ENCODE measurements around the gene ZBTB8B. TPM values are rescaled to one million over a fixed set of nuclear protein-coding genes. Genes with fewer than 3 reads are reported as not detected.

The ZBTB8B gene
- polyA plus RNA-seq, 1 of the 3 experiments (the other 2 are of a cell fraction), result 0.08 TPM

DNA sequence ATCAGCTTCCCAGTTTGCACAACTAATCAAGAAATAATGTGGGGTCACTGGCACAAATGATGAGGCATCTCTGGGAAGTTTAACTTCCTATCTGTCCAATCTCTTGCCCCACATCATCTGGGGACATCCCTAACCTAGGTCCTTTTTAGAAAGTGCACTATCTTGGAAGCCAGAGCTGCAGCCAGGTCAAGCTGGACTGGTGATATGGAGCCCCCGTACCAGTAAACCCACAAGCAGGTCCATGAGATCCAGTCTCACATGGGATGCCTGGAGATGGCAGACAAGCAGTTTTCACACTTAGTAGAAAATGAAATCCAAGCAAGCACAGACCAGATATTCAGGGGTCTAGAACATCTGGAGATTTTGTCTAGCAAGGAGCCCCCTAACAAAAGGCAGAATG is 43.1 kb upstream of the ZBTB8B start:
- H3F3A ChIP-seq (replicated peaks; ENCODE audit: insufficient read depth), result no peaks in the 10 kb centered on the region
- no peak overlapping the region for H3K27ac ChIP-seq (ENCODE audit: low read depth in 2 of 2, low read length in 1 of 2)
- WGBS (ENCODE audit: low lambda C conversion rate), result no CpG with 5 or more reads among the region's 1 CpG
- TF ChIP-seq, protein P1, sequence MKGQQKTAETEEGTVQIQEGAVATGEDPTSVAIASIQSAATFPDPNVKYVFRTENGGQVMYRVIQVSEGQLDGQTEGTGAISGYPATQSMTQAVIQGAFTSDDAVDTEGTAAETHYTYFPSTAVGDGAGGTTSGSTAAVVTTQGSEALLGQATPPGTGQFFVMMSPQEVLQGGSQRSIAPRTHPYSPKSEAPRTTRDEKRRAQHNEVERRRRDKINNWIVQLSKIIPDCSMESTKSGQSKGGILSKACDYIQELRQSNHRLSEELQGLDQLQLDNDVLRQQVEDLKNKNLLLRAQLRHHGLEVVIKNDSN (IDR thresholded peaks at IDR 0.05; ENCODE audit: borderline replicate concordance, low read depth), result no peak
- TF ChIP-seq TEAD4 (IDR thresholded peaks at IDR 0.05; ENCODE audit: borderline replicate concordance, insufficient read depth) (no peak), TAF1 (IDR thresholded peaks at IDR 0.05; ENCODE audit: borderline replicate concordance, low read depth, low read length) (no peak)
- H3K9ac ChIP-seq, result no peak overlapping the region
- H3K36me3 ChIP-seq (replicated peaks in 1 of 2; ENCODE audit: control insufficient read depth in 1 of 2, insufficient read depth in 2 of 2, low read length in 1 of 2), result no peaks in the 10 kb centered on the region
- peaks cover 22% of the 10 kb centered on the region; the same call in 1 of the 2 replicates for H3K27me3 ChIP-seq (ENCODE audit: insufficient read depth)
- ChIA-PET CTCF (interaction anchor here (0.7 to 2.8 kb wide), 2 partner anchors 9 to 21 kb away, joined by 3 to 19 read pairs; no protein-coding TSS in a partner anchor), POLR2A (no interaction called here)
- DNase-seq, result no peak
- no peaks in the 10 kb centered on the region for H3K9me2 ChIP-seq
- H3K4me2 ChIP-seq, result no peak overlapping the region
- no peaks in the 10 kb centered on the region for H4K20me1 ChIP-seq (ENCODE audit: insufficient read depth)
- no peak overlapping the region for H3K4me3 ChIP-seq (ENCODE audit: low read depth in 2 of 2, low read length in 1 of 2)
- H3K4me1 ChIP-seq (ENCODE audit: control insufficient read depth in 1 of 2, insufficient read depth in 2 of 2, low read depth in 1 of 2, low read length in 1 of 2), result peaks cover 0 to 5% of the 10 kb centered on the region in 2 experiments; a peak in 1 of 4 replicates
- H2AFZ ChIP-seq (ENCODE audit: low read depth), result no peak overlapping the region
- H3K9me3 ChIP-seq, result no peaks in the 10 kb centered on the region; the same call in none of the 2 replicates
- H3K79me2 ChIP-seq (ENCODE audit: insufficient read depth), result no peaks in the 10 kb centered on the region

DNA sequence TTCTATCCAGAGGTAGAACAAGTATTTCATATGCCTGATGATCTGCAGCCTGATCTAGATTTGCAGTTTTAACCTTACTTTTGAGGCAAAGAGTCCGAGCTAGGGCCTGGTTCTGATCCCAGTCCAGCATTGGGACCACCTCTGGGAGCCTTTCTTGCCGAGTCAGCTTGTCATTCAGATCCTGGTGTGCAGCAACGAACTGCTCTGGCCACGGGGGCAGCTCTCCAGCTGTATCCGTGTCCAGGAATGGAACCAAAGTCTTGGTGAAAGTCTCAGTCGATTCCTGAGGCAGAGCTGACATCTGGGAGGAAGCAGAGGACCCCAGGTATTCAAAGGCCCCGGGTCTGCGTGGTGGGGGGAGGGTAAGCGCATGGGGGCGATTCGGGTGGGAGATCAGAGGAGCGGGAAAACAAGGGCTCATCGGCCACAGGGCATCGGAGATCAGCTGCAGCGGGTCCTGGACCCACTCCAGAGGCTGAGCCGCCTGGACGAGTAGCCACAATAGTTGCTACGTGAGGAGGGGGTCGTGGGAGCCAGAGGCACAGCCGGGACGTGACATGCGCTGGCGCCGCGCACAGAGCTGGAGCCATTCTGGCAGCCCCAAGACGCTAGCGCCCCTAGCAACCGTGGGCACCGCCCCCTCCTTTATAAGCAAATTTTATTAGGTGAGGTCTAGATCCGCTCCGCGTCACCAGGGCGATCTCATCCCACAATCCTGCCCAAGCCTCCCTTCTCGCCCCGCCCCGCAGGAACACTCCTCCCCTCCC is 38.2 kb upstream of the ZBTB8B start:
- Histone ChIP-seq H3K36me3 (replicated peaks in 1 of 2; ENCODE audit: control insufficient read depth in 1 of 2, insufficient read depth in 2 of 2, low read length in 1 of 2) (no peaks in the 10 kb centered on the region), H3K9me3 (no peaks in the 10 kb centered on the region), H3K9ac (no peak overlapping the region), H3K4me2 (peak overlapping the region; percentile 74), H3K79me2 (ENCODE audit: insufficient read depth) (no peaks in the 10 kb centered on the region), H3K4me1 (ENCODE audit: control insufficient read depth in 1 of 2, insufficient read depth in 2 of 2, low read depth in 1 of 2, low read length in 1 of 2) (peaks cover 0 to 8% of the 10 kb centered on the region in 2 experiments; a peak in 1 of 4 replicates), H3K27ac (ENCODE audit: low read depth in 2 of 2, low read length in 1 of 2) (no peak overlapping the region), H3K27me3 (ENCODE audit: insufficient read depth) (peaks cover 22% of the 10 kb centered on the region; the same call in 1 of the 2 replicates), H2AFZ (ENCODE audit: low read depth) (no peak overlapping the region), H3K4me3 (ENCODE audit: low read depth in 2 of 2, low read length in 1 of 2) (peak overlapping the region in 1 of 2 experiments; percentile 52; a peak in 2 of 4 replicates), H3F3A (replicated peaks; ENCODE audit: insufficient read depth) (no peaks in the 10 kb centered on the region), H4K20me1 (ENCODE audit: insufficient read depth) (no peaks in the 10 kb centered on the region), H3K9me2 (no peaks in the 10 kb centered on the region)
- ChIA-PET CTCF (interaction anchor here (1.3 to 4.9 kb wide), 4 partner anchors 13 to 286 kb away, joined by 3 to 28 read pairs (median 18); no protein-coding TSS in a partner anchor), POLR2A (interaction anchor here (0.5 to 1.2 kb wide), 2 partner anchors 224 to 272 kb away, joined by 3 to 4 read pairs; partner anchors contain the start of genes RBBP4 and ZBTB8OS)
- TF ChIP-seq MXI1 (IDR thresholded peaks at IDR 0.05; ENCODE audit: low read depth, low read length), result peak; percentile 46; the same call in 1 of the 2 replicates
- no peak for TF ChIP-seq RCOR1 (IDR thresholded peaks at IDR 0.05; ENCODE audit: low read length)
- peak; percentile 77 for DNase-seq
- whole genome bisulfite sequencing (ENCODE audit: low lambda C conversion rate), result 24% methylated on average over 29 of the region's 36 CpGs

DNA sequence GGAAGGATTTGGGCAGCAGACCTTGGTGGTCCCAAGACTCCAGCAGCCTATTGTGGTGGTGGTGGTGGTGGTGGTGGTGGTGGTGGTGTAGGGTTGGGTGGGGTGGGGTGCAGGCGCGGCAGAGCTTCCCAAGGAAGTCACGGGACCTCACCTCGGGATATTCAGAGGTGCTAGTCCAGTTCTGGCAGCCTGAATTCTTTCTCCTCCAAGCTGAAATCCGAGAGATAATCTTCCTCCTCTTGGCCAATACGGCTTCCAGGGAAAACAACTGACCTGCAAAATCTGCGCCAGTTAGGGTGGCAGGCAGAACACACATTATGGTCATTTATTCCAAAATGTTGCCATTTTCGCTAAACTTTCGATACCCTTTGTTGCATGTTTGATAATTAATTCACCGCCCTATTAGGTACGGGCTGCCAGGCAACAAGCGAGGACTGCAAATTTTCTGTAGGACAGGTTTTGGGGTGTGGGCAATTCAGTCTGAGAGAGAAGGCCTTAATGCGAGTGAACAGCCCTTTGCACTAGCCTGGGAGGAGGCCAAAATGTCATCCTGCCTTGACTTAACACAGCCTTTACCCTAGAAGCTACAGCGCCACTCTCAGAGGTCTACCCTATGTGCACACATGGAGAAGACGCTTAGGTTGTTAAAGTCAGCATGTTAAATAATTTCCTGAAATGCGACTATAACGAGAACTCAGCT is 37.5 kb upstream of the ZBTB8B start:
- Histone ChIP-seq H3K9me3 (no peaks in the 10 kb centered on the region), H3K27me3 (ENCODE audit: insufficient read depth) (peaks cover 22% of the 10 kb centered on the region; the same call in 1 of the 2 replicates), H3K4me3 (ENCODE audit: low read depth in 2 of 2, low read length in 1 of 2) (peak overlapping the region in 1 of 2 experiments; percentile 52; a peak in 1 of 4 replicates), H3K4me2 (no peak overlapping the region), H3K9me2 (no peaks in the 10 kb centered on the region), H3K9ac (no peak overlapping the region), H4K20me1 (ENCODE audit: insufficient read depth) (no peaks in the 10 kb centered on the region), H3K4me1 (ENCODE audit: control insufficient read depth in 1 of 2, insufficient read depth in 2 of 2, low read depth in 1 of 2, low read length in 1 of 2) (peaks cover 0 to 8% of the 10 kb centered on the region in 2 experiments; a peak in 1 of 4 replicates), H2AFZ (ENCODE audit: low read depth) (no peak overlapping the region), H3F3A (replicated peaks; ENCODE audit: insufficient read depth) (no peaks in the 10 kb centered on the region), H3K79me2 (ENCODE audit: insufficient read depth) (no peaks in the 10 kb centered on the region), H3K27ac (ENCODE audit: low read depth in 2 of 2, low read length in 1 of 2) (no peak overlapping the region), H3K36me3 (replicated peaks in 1 of 2; ENCODE audit: control insufficient read depth in 1 of 2, insufficient read depth in 2 of 2, low read length in 1 of 2) (no peaks in the 10 kb centered on the region)
- ChIA-PET POLR2A (interaction anchor here (0.5 to 1.2 kb wide), 2 partner anchors 223 to 272 kb away, joined by 3 to 4 read pairs; partner anchors contain the start of genes RBBP4 and ZBTB8OS), CTCF (interaction anchor here (0.8 to 4.9 kb wide), 3 partner anchors 21 to 26 kb away, joined by 3 to 28 read pairs (median 20); no protein-coding TSS in a partner anchor)
- 89% methylated on average over 12 of the region's 17 CpGs for WGBS (ENCODE audit: low lambda C conversion rate)
- no peak for DNase-seq
- TF ChIP-seq NRF1 (IDR thresholded peaks at IDR 0.05; ENCODE audit: low read depth, low read length) (no peak), RCOR1 (IDR thresholded peaks at IDR 0.05; ENCODE audit: low read length) (no peak), FOSL2 (IDR thresholded peaks at IDR 0.05; ENCODE audit: borderline replicate concordance, low read depth) (no peak), POLR2AphosphoS5 (IDR thresholded peaks at IDR 0.05; ENCODE audit: low read depth, low read length) (no peak), YY1 (IDR thresholded peaks at IDR 0.05; ENCODE audit: low read depth) (no peak), MXI1 (IDR thresholded peaks at IDR 0.05; ENCODE audit: low read depth, low read length) (no peak), RXRA (IDR thresholded peaks at IDR 0.05; ENCODE audit: borderline replicate concordance, low read depth) (no peak), TCF12 (IDR thresholded peaks at IDR 0.05) (no peak), EP300 (IDR thresholded peaks at IDR 0.05; ENCODE audit: borderline replicate concordance in 1 of 2, low read depth in 1 of 2, low read length in 1 of 2) (no peak), TEAD4 (IDR thresholded peaks at IDR 0.05; ENCODE audit: borderline replicate concordance, insufficient read depth) (no peak), SMC3 (IDR thresholded peaks at IDR 0.05; ENCODE audit: low read depth, low read length) (no peak)
- TF ChIP-seq, protein P1 (IDR thresholded peaks at IDR 0.05; ENCODE audit: borderline replicate concordance, low read depth), result no peak
- TF ChIP-seq, protein P2, sequence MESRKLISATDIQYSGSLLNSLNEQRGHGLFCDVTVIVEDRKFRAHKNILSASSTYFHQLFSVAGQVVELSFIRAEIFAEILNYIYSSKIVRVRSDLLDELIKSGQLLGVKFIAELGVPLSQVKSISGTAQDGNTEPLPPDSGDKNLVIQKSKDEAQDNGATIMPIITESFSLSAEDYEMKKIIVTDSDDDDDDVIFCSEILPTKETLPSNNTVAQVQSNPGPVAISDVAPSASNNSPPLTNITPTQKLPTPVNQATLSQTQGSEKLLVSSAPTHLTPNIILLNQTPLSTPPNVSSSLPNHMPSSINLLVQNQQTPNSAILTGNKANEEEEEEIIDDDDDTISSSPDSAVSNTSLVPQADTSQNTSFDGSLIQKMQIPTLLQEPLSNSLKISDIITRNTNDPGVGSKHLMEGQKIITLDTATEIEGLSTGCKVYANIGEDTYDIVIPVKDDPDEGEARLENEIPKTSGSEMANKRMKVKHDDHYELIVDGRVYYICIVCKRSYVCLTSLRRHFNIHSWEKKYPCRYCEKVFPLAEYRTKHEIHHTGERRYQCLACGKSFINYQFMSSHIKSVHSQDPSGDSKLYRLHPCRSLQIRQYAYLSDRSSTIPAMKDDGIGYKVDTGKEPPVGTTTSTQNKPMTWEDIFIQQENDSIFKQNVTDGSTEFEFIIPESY (IDR thresholded peaks at IDR 0.05; ENCODE audit: borderline replicate concordance, low read depth), result no peak
